Posterior cingulate gyrus (tissue), 11 donors: ENCODE measurements around the gene PTPRK.

Source experiments
- DNase-seq, 10 donors: peaks; one replicate each; pipeline versions ENCODE4 v3.0.0 to v3.0.0-alpha.2; 2020 to 2021; ENCODE audit warnings: mixed read lengths in 3 of 10
- intact Hi-C: fragments of 100-400 bp; cut with DNase I; formaldehyde crosslinking; loops from one replicate; pipeline ENCODE4 v1.15.1; 2023

PTPRK gene

GRCh38 chr6:128063850-128064539 is 456.4 kb downstream of the PTPRK start:
- intact Hi-C loops: no loop called here
- DNase-seq: no peak

- intact Hi-C loops: no loop called here
- no peak for DNase-seq
Observed at GRCh38 chr6:128062882-128063603, 457.4 kb downstream of the PTPRK start.

GRCh38 chr6:128057946-128058345 is 462.5 kb downstream of the PTPRK start:
- intact Hi-C loops: no loop called here
- no peak for DNase-seq

- no peak for DNase-seq
- intact Hi-C loops: no loop called here
Observed at GRCh38 chr6:128057541-128057940, 462.9 kb downstream of the PTPRK start.

GRCh38 chr6:128053109-128053508 is 467.3 kb downstream of the PTPRK start:
- peak in 1 of 10 donors; percentile 52 for DNase-seq
- intact Hi-C loops: no loop called here

GRCh38 chr6:128047989-128048388 is 472.4 kb downstream of the PTPRK start:
- intact Hi-C loops: no loop called here
- DNase-seq: no peak

GRCh38 chr6:128046033-128046432 is 474.4 kb downstream of the PTPRK start:
- intact Hi-C loops: no loop called here
- DNase-seq: no peak

GRCh38 chr6:128039543-128039942 is 480.9 kb downstream of the PTPRK start:
- DNase-seq: no peak
- intact Hi-C loops: no loop called here

GRCh38 chr6:128036808-128037570 is 483.4 kb downstream of the PTPRK start:
- intact Hi-C loops: no loop called here
- no peak for DNase-seq

- no peak for DNase-seq
- intact Hi-C loops: no loop called here
Observed at GRCh38 chr6:128033156-128033555, 487.2 kb downstream of the PTPRK start.

- intact Hi-C loops: no loop called here
- DNase-seq: no peak
Observed at GRCh38 chr6:128032042-128032441, 488.4 kb downstream of the PTPRK start.

GRCh38 chr6:128029826-128030225 is 490.6 kb downstream of the PTPRK start:
- intact Hi-C loops: no loop called here
- no peak for DNase-seq

- DNase-seq: no peak
- intact Hi-C loops: no loop called here
Observed at GRCh38 chr6:128028183-128028582, 492.2 kb downstream of the PTPRK start.

GRCh38 chr6:128025478-128025877 is 494.9 kb downstream of the PTPRK start:
- intact Hi-C loops: no loop called here

GRCh38 chr6:128024969-128025368 is 495.4 kb downstream of the PTPRK start:
- intact Hi-C loops: no loop called here
- DNase-seq: no peak

More at GRCh38 chr6:128025478-128025877, 494.9 kb downstream of the PTPRK start:
- DNase-seq: no peak

- intact Hi-C loops: no loop called here
- no peak for DNase-seq
Observed at GRCh38 chr6:128024046-128024445, 496.4 kb downstream of the PTPRK start.

- intact Hi-C loops: no loop called here
- DNase-seq: no peak
Observed at GRCh38 chr6:128018821-128019220, 501.6 kb downstream of the PTPRK start.

- intact Hi-C loops: no loop called here
- DNase-seq: no peak
Observed at GRCh38 chr6:128017288-128017687, 503.1 kb downstream of the PTPRK start.

- intact Hi-C loops: no loop called here
- no peak for DNase-seq
Observed at GRCh38 chr6:128007658-128008057, 512.7 kb downstream of the PTPRK start.

GRCh38 chr6:128005009-128005408 is 515.4 kb downstream of the PTPRK start:
- intact Hi-C loops: no loop called here
- no peak for DNase-seq

GRCh38 chr6:128000363-128000762 is 520.0 kb downstream of the PTPRK start:
- no peak for DNase-seq

More at GRCh38 chr6:128000363-128000762, 520.0 kb downstream of the PTPRK start:
- intact Hi-C loops: no loop called here
